Mononuclear cell (primary cell): ENCODE measurements around the gene PPP1R13L. TPM values are rescaled to one million over a fixed set of nuclear protein-coding genes. Genes with fewer than 3 reads are reported as not detected.
A peak's percentile ranks its signal among the peaks of the same experiment; 100 is the strongest.

Experiments
- H3K27me3 ChIP-seq: 2 replicates; pipeline ENCODE4 v1.6.0; 2011; ENCODE audit warnings: low read length, control low read depth; ENCODE audit not compliant: insufficient read depth
- H3K4me1 ChIP-seq: 2 replicates; pipeline ENCODE4 v1.5.1; 2011; ENCODE audit warnings: mild to moderate bottlenecking, low read length, control low read depth; ENCODE audit not compliant: insufficient read depth
- H3K4me3 ChIP-seq: 2 replicates; pipeline ENCODE4 v1.5.1; 2011; ENCODE audit warnings: mild to moderate bottlenecking, low read length, moderate library complexity
- H3K9me3 ChIP-seq: 2 replicates; pipeline ENCODE4 v1.5.1; 2011; ENCODE audit warnings: low read depth, mild to moderate bottlenecking, control low read depth, low read length
- total RNA-seq: library from RNA; depleted of rRNA; stranded (reverse); fragments of >200 nt; gene quantifications from one replicate; pipeline ENCODE4 v1.2.3, GENCODE V29; 2012

The PPP1R13L gene
- total RNA-seq, 1 donor: 0.52 TPM

DNA sequence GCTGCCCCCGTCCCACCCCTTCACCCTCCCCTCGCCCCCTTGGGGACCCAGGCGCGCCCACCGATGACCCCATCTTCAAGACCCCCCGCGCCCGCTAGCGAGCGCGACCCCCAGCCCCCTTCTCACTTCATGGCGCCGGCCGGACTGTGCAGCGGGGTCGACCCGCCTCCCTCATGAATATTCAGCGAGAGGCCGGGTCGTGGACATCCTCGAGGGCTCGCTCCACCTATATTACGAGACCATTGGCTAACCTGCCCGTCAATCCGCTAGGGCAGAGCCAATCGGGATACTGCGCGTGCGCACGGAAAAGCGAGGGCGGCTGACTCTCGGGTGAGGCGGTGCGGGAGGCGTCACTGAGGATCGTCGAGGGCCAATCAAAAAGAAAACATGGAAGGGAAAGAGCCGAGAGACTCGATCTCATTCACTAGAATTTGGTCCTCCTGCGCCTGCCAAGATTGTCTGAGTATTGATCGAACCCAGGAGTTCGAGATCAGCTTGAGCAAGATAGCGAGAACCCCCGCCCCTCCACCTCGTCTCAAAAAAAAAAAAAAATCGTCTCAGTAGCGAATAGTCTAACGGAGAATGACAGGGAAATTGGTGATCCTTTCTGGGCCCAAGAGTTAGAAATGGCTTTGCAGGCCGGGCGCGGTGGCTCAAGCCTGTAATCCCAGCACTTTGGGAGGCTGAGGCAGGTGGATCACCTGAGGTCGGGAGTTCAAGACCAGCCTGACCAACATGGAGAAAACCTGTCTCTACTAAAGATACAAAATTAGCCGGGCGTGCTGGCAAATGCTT lies 34.3 kb downstream of the PPP1R13L start, which contains the start of gene ERCC2:
ERCC2 (minus strand) TSS at position 164 of the 795 bp plus-strand sequence; CDS start at position 131, 33 bp downstream.
- Histone ChIP-seq H3K27me3 (no peaks in the 10 kb centered on the region), H3K4me3 (peak within 1 kb of the TSS; percentile 53), H3K4me1 (peaks cover 14% of the 10 kb centered on the region), H3K9me3 (no peaks in the 10 kb centered on the region)

DNA sequence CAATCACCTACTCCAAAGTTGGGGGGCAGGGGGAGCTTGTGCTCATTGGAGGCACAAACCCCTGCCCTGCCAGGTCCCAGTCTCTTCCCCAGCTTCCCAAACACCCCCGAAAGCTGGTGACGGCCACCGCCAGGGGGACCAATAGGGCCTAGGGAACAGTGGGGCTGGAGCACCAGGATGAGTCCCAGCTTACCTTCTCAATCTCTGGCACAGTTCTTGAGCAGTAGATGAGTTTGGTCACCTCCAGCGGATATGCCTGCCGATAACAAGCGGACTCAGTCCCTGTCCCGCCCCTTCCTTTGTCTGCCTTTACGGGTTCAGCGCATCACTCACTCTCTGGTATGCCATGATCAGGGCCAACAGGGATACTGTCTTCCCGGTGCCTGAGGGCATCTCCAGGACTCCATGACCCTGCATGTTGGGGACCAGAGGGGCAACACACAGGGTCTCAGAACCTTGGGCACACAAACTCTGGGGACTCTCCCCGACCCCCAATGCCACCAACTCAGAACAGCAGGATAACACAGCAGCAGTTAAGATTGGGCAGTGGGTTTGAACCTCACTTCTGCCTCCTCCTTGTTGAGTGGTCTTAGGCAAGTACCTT lies 36.0 kb downstream of the PPP1R13L start:
- Histone ChIP-seq H3K9me3 (no peaks in the 10 kb centered on the region), H3K4me3 (no peak overlapping the region), H3K27me3 (no peaks in the 10 kb centered on the region), H3K4me1 (peaks cover 14% of the 10 kb centered on the region)

DNA sequence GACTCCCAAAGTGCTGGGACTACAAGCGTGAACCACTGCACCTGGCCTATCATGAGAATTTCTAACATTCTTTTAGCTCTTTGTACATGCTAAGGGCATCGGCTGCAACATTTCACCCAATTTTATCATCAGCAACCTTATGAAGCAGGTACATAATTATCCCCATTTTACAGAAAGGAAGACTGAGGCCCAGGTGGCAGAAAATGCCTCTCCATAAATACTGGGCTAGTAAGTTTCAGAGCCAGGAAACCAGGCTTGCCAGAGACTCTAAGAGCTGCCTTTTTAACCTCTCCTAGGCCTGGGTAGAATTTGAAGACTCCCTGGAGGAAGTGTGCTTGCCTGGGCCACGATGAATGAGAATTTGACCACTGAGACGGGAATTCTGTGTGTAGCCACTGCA lies 36.7 kb downstream of the PPP1R13L start:
- Histone ChIP-seq H3K9me3 (no peaks in the 10 kb centered on the region), H3K27me3 (no peaks in the 10 kb centered on the region), H3K4me3 (no peak overlapping the region), H3K4me1 (peaks cover 14% of the 10 kb centered on the region)

DNA sequence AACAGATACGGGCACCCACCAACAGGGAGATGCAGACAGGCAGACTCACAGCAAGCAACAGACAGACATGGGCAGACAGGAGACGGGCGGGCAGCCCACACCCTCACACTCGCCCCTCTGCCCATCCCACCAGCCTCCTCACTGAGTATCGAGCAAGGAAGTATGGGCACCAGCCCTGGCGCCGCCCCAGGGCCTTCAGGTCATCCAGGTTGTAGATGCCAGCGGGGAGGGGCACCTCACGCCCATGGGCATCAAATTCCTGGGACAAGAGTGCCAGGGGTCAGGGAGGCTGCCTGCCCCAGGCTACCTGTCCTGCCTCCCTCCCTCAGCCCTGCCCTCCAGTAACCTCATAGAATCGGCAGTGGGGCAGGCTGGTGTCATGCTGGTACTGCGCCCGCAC lies 40.2 kb downstream of the PPP1R13L start:
- Histone ChIP-seq H3K4me1 (peaks cover 3% of the 10 kb centered on the region), H3K4me3 (no peak overlapping the region), H3K9me3 (no peaks in the 10 kb centered on the region), H3K27me3 (no peaks in the 10 kb centered on the region)

DNA sequence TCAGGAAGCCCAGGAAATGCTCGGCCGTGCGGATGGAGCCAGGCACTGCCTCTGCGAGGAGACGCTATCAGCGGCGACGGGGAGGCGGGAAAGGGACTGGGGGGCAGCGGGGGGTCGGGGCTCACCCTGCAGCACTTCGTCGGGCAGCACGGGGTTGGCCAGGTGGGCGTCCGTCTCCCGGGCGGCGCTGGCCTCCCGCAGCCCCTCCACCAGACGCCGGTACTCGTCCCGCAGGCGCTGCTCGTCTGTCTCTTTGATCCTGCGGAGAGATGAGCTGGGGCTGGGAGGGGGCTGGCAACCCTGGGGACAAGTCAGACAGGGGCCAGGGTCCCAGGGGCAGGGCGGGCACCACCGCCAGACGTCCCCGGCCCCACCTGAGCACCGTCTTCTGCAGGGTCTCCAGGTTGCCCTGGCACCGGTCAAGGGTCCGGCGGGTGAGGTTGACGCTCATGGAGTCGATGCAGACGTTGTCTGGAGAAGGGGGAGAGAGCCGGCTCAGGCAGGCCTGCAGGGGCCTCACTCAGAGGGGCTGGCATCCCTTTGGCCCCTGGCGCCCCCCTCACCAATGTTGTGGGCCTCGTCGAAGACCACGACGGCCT lies 40.9 kb downstream of the PPP1R13L start:
- Histone ChIP-seq H3K4me3 (no peak overlapping the region), H3K27me3 (no peaks in the 10 kb centered on the region), H3K9me3 (no peaks in the 10 kb centered on the region), H3K4me1 (no peaks in the 10 kb centered on the region)

DNA sequence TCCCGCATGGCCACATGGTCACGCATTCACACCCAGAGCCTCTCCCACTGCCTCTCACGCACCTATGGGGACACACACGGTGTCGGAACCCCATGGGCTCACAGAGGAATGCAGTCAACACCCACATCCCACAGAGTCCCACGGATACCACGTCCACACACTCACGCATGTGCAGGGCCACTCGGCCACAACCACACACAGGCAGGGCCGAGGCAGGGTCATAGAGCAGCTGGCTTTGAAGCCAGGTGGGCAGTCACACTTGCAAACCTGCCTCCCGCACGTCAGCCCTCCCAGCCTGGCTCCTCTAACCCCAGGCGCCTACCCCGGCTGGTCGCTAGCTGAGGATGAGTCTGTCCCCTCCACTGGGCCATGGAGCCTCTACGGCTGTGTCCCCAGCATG lies 42.6 kb downstream of the PPP1R13L start:
- Histone ChIP-seq H3K27me3 (no peaks in the 10 kb centered on the region), H3K9me3 (no peaks in the 10 kb centered on the region), H3K4me1 (no peaks in the 10 kb centered on the region), H3K4me3 (no peak overlapping the region)

DNA sequence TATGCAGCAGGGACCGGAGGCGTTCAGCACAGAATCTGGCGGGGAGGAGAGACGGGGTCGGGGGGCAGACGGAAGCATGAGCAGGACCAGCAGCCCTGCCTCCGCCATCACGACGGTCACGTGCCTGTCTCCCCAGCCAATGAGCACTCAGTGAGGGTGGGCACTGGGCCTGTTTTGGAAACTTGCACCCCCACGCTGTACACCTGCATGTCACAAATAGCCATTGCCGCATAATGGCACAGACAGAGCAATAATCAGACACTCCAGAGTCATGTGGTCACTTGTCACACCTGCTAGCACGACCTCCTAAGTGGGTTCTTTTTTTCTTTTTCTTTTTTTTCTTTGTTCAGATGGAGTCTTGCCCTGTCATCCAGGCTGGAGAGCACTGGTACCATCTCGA lies 43.3 kb downstream of the PPP1R13L start:
- Histone ChIP-seq H3K4me3 (no peak overlapping the region), H3K27me3 (no peaks in the 10 kb centered on the region), H3K4me1 (no peaks in the 10 kb centered on the region), H3K9me3 (no peaks in the 10 kb centered on the region)

DNA sequence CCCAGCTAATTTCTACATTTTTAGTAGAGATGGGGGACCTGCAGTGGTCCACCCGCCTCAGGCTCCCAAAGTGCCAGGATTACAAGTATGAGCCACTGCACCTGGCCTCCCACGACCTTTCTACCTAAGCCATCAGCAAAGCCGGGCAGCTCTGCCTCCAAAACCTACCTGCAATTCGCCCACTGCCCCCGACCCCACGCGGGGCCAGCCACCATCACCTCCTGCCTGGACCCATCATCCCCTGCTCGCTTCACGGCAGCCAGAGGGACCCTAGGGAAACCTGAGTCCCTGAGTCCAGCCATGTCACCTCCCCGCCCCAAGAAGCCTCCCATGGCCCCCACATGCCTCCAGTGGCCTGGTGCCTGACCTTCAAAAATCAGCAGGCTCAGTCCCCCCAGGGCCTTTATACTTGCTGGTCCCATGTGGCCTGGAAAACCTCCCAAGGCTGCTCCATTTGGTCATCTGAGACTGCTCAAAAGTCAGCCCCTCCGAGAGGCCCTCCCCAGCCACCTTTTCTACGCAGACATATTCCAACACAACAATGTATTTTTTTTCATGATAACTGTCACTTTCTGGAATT lies 46.6 kb downstream of the PPP1R13L start:
- no peaks in the 10 kb centered on the region for H3K27me3 ChIP-seq
- H3K4me3 ChIP-seq: no peak overlapping the region
- no peaks in the 10 kb centered on the region for H3K9me3 ChIP-seq
- no peaks in the 10 kb centered on the region for H3K4me1 ChIP-seq

DNA sequence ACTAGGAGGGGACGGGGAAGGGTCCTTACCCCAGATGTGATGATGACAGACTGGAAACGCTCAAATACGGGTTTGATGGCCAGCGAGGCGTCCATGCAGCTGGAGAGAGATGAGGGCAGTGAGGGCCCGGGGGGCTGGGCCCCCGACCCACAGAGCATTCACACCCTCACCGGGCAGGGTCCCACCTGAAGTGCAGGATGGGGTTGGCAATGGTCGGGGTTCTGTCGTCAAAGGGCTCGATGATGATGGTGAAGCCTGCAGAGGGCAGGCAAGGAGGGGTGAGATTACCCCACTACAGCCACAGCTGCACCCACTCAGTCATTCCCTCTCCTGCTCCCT lies 47.5 kb downstream of the PPP1R13L start:
- no peaks in the 10 kb centered on the region for H3K4me1 ChIP-seq
- no peaks in the 10 kb centered on the region for H3K9me3 ChIP-seq
- H3K27me3 ChIP-seq: no peaks in the 10 kb centered on the region
- no peak overlapping the region for H3K4me3 ChIP-seq

DNA sequence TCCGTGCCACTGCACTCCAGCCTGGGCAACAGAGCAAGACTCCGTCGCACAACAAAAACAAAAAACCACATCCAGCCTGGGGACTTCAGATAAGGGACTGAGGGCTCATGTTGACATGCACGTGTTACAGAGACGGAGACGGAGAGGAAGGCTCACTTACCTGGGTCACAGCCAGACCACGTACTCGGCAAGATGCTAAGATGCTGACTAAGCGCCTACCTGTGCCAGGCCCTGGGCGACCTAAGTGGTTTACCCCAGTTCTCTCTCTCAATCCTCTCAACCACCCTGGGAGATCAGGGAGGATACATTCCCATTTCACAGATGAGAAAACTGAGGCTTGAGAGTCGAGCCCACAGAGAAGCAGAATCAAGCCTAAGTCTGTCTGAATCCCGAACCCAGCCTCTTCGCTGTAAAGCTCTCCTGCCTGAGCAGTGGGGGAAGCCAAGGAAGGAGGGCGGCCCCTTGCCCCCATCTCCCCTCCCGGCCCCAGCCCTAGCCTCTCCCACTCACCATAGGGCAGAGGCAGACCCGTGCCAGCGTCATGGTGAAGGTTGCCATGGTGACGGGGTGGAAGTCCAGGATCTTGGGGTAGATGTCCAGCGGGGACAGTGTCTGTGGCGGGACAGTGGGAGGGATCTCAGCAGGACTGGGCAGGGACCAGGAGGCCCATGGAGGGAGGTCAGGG lies 48.0 kb downstream of the PPP1R13L start:
- Histone ChIP-seq H3K9me3 (no peaks in the 10 kb centered on the region), H3K4me3 (no peak overlapping the region), H3K4me1 (no peaks in the 10 kb centered on the region), H3K27me3 (no peaks in the 10 kb centered on the region)

DNA sequence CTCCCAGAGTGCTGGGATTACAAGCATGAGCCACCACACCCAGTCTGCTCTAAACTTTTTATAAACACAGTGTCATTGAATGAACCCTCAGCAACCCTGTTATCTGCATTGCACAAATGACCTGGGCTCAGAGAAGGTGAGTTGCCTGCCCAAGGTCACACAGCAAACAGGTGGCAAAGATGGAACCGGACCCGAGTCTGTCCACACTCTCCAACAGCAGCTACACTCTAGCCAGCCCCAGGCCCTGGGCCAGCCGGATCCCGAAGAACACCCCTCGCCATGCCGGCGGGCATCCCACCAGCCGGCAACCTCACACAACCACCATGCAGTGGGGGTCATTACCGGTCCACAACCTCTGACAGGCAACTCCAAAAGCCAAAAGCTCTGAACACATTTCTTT lies 49.0 kb downstream of the PPP1R13L start:
- no peaks in the 10 kb centered on the region for H3K9me3 ChIP-seq
- no peaks in the 10 kb centered on the region for H3K27me3 ChIP-seq
- no peak overlapping the region for H3K4me3 ChIP-seq
- H3K4me1 ChIP-seq: no peaks in the 10 kb centered on the region

DNA sequence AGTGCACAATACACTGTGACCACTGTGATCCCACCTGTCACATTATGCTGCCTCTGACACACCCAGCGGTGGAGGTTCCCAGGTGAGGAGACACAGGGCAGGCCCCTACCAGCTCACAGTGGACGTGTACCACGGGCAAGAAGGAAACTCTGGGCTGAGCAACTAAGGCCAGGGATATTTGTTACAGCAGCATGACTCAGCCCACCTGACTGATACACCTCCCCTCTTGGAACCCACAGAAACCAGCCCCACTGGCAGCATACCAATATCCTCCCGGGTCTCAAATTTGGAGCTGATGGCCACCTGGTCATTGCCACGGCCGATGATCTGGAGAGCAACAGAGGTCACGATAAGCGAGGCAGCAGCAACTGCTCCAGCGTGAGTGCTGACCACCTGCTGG lies 49.5 kb downstream of the PPP1R13L start:
- Histone ChIP-seq H3K4me3 (no peak overlapping the region), H3K9me3 (no peaks in the 10 kb centered on the region), H3K4me1 (no peaks in the 10 kb centered on the region), H3K27me3 (no peaks in the 10 kb centered on the region)

DNA sequence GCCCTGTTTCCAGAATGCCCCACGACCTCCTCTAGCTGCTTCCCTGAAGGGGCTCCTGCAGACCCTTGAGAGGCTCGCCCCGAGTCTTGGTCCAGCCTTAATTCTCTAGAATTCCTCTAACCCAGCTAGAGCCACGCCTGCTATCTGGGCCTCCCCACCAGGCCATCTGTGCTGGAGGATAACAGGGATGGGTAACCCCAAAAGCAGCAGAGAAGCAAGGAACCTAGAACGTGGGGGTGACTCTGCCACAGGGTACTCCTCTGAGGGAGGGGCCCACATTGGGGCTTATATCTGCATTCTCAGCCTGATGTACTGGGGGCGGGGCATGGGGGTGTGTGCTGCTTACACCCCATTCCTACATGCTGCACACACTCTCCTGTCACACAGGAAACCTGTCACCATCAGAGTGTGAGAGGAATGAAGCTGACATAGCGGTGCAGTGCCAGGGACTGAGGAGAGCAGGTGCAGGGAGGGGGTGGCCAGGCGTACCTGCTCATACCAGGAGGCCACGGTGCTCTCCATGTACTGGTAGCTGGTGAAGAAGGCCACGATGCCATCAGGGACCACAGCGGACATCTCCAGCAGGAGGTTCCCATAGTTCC lies 50.5 kb downstream of the PPP1R13L start:
- Histone ChIP-seq H3K4me1 (no peaks in the 10 kb centered on the region), H3K9me3 (no peaks in the 10 kb centered on the region), H3K27me3 (no peaks in the 10 kb centered on the region), H3K4me3 (no peak overlapping the region)

DNA sequence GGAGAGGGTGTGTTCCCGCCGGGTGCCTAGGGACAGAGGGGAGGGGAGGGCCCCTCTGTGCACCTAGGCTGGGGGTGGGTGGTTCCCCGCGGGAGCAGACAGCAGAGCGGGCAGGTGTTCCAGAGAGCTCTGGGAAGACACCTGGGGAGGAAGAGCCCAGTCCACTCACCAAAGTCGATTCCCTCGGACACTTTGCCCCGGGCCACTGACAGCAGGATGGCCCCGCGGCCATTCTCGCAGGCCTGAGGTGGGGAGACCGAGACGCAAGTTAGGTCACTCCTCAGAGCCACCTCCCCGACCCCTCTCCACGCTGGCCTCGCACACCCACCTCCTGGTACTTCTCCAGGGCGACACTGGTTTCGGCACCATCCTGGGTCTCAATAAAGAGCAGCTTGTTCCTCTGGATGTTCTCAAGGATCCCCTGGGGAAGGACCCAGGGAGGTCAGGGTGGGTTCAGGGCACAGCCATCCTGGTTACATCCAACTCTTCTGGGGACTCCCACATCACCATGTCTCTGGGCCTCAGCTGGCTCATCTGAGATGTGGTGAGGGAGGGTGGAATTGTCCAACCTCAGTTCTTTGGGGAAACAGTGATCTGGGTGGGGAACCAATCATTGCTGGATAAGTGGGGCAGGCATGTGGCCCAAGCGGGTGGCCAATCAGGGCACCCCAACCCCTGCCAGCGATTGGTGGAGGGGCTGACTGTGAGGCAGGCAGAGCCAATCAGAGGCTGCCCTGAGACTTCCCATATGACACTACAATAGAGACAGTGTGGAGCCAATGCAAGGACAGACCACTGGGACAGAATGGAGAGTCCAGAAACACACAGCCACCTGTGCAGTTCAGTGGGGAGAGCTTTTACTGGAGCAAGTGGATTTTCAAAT lies 51.7 kb downstream of the PPP1R13L start:
- H3K9me3 ChIP-seq: no peaks in the 10 kb centered on the region
- H3K4me3 ChIP-seq: no peak overlapping the region
- H3K4me1 ChIP-seq: no peaks in the 10 kb centered on the region
- no peaks in the 10 kb centered on the region for H3K27me3 ChIP-seq
